ENCODE data around the gene FXYD1. TPM values are rescaled to one million over a fixed set of nuclear protein-coding genes. Genes with fewer than 3 reads are reported as not detected.

FXYD1 gene
- total and polyA plus RNA-seq, 2 of the 8 experiments (the other 6 are each of a cell fraction or from before 2014, with no cell fraction given) = 1.6 to 8.1 TPM

- no peak for TF ChIP-seq SIX5 (IDR thresholded peaks at IDR 0.05; ENCODE audit: low read depth, low read length)
- no peak for TF ChIP-seq TAF7 (optimal IDR thresholded peaks at IDR 0.05; ENCODE audit: borderline replicate concordance, low read depth, low read length)
- TF ChIP-seq RFX5 (IDR thresholded peaks at IDR 0.05; ENCODE audit: borderline replicate concordance, low read depth, low read length) = no peak
- TF ChIP-seq EP300 (IDR thresholded peaks at IDR 0.05; ENCODE audit: borderline replicate concordance in 1 of 2, low read depth in 2 of 2, low read length in 2 of 2) = no peak
- TF ChIP-seq POU5F1 (IDR thresholded peaks at IDR 0.05; ENCODE audit: low read depth, low read length) = no peak
These were observed 46.3 kb downstream of the FXYD1 start (continued) for GRCh38 chr19:35184884-35185283.

Small RNA genes within 50 kb of the gene (small RNA-seq; reads per million reads assigned to genes)
- not detected for gene AC020907.2 (ENCODE audit: insufficient read depth)

Other genes with a start within 250 kb of the FXYD1 start
- gene ZNF30, start 211.9 kb upstream of the FXYD1 start, total RNA-seq (2021; fragmentation: NEBNext Ultra II Directional; extraction: Animal tissue kit (Norgen Biotek cat#: 25700)) = 4.7 TPM in 2 replicates
- gene ZNF30, start 211.9 kb upstream of the FXYD1 start, polyA plus RNA-seq (2011; rRNA removed) = 1.1 and 2.0 TPM in 2 replicates
- 6.0 and 7.2 TPM in 2 replicates for gene ZNF792, start 174.6 kb upstream of the FXYD1 start, total RNA-seq (2021; fragmentation: NEBNext Ultra II Directional; extraction: Animal tissue kit (Norgen Biotek cat#: 25700))
- 1.9 and 2.5 TPM in 2 replicates for gene ZNF792, start 174.6 kb upstream of the FXYD1 start, polyA plus RNA-seq (2011; rRNA removed)
- gene GRAMD1A, start 138.5 kb upstream of the FXYD1 start, total RNA-seq (2021; fragmentation: NEBNext Ultra II Directional; extraction: Animal tissue kit (Norgen Biotek cat#: 25700)) = 152 and 154 TPM in 2 replicates
- gene GRAMD1A, start 138.5 kb upstream of the FXYD1 start, polyA plus RNA-seq (2011; rRNA removed) = 113 and 176 TPM in 2 replicates
- gene SCN1B, start 108.4 kb upstream of the FXYD1 start, total RNA-seq (2021; fragmentation: NEBNext Ultra II Directional; extraction: Animal tissue kit (Norgen Biotek cat#: 25700)) = 3.3 and 3.5 TPM in 2 replicates
- gene SCN1B, start 108.4 kb upstream of the FXYD1 start, polyA plus RNA-seq (2011; rRNA removed) = 3.1 and 4.1 TPM in 2 replicates
- 12.3 and 14.7 TPM in 2 replicates for gene HPN, start 97.1 kb upstream of the FXYD1 start, total RNA-seq (2021; fragmentation: NEBNext Ultra II Directional; extraction: Animal tissue kit (Norgen Biotek cat#: 25700))
- gene HPN, start 97.1 kb upstream of the FXYD1 start, polyA plus RNA-seq (2011; rRNA removed) = 33.7 and 49.9 TPM in 2 replicates
- 0.86 TPM in 1 of 2 replicates, not detected in the other for gene FXYD3, start 23.0 kb upstream of the FXYD1 start, total RNA-seq (2021; fragmentation: NEBNext Ultra II Directional; extraction: Animal tissue kit (Norgen Biotek cat#: 25700))
- 0.09 and 0.33 TPM in 2 replicates for gene FXYD3, start 23.0 kb upstream of the FXYD1 start, polyA plus RNA-seq (2011; rRNA removed)
- 2.0 and 2.9 TPM in 2 replicates for gene LGI4, start 3.8 kb upstream of the FXYD1 start, total RNA-seq (2021; fragmentation: NEBNext Ultra II Directional; extraction: Animal tissue kit (Norgen Biotek cat#: 25700))
- gene LGI4, start 3.8 kb upstream of the FXYD1 start, polyA plus RNA-seq (2011; rRNA removed) = 8.2 and 9.4 TPM in 2 replicates
- gene FXYD7, start 4.4 kb downstream of the FXYD1 start, total RNA-seq (2021; fragmentation: NEBNext Ultra II Directional; extraction: Animal tissue kit (Norgen Biotek cat#: 25700)) = 14.3 and 15.4 TPM in 2 replicates
- 12.1 and 17.5 TPM in 2 replicates for gene FXYD7, start 4.4 kb downstream of the FXYD1 start, polyA plus RNA-seq (2011; rRNA removed)
- 99.0 and 104 TPM in 2 replicates for gene FXYD5, start 15.9 kb downstream of the FXYD1 start, total RNA-seq (2021; fragmentation: NEBNext Ultra II Directional; extraction: Animal tissue kit (Norgen Biotek cat#: 25700))
- gene FXYD5, start 15.9 kb downstream of the FXYD1 start, polyA plus RNA-seq (2011; rRNA removed) = 167 and 191 TPM in 2 replicates
- not detected in 2 replicates for gene FAM187B, start 89.9 kb downstream of the FXYD1 start, total RNA-seq (2021; fragmentation: NEBNext Ultra II Directional; extraction: Animal tissue kit (Norgen Biotek cat#: 25700))
- 0.09 TPM in 1 of 2 replicates, not detected in the other for gene FAM187B, start 89.9 kb downstream of the FXYD1 start, polyA plus RNA-seq (2011; rRNA removed)
- 159 and 166 TPM in 2 replicates for gene LSR, start 110.2 kb downstream of the FXYD1 start, total RNA-seq (2021; fragmentation: NEBNext Ultra II Directional; extraction: Animal tissue kit (Norgen Biotek cat#: 25700))
- 186 and 296 TPM in 2 replicates for gene LSR, start 110.2 kb downstream of the FXYD1 start, polyA plus RNA-seq (2011; rRNA removed)
- gene USF2, start 130.1 kb downstream of the FXYD1 start, total RNA-seq (2021; fragmentation: NEBNext Ultra II Directional; extraction: Animal tissue kit (Norgen Biotek cat#: 25700)) = 109 and 113 TPM in 2 replicates
- gene USF2, start 130.1 kb downstream of the FXYD1 start, polyA plus RNA-seq (2011; rRNA removed) = 74.1 and 119 TPM in 2 replicates
- gene HAMP, start 143.7 kb downstream of the FXYD1 start, total RNA-seq (2021; fragmentation: NEBNext Ultra II Directional; extraction: Animal tissue kit (Norgen Biotek cat#: 25700)) = not detected in 2 replicates
- gene HAMP, start 143.7 kb downstream of the FXYD1 start, polyA plus RNA-seq (2011; rRNA removed) = 0.06 and 0.08 TPM in 2 replicates
- gene MAG, start 153.3 kb downstream of the FXYD1 start, total RNA-seq (2021; fragmentation: NEBNext Ultra II Directional; extraction: Animal tissue kit (Norgen Biotek cat#: 25700)) = 0.46 and 1.3 TPM in 2 replicates
- 0.20 and 0.72 TPM in 2 replicates for gene MAG, start 153.3 kb downstream of the FXYD1 start, polyA plus RNA-seq (2011; rRNA removed)
- 0.54 and 0.60 TPM in 2 replicates for gene CD22, start 190.4 kb downstream of the FXYD1 start, total RNA-seq (2021; fragmentation: NEBNext Ultra II Directional; extraction: Animal tissue kit (Norgen Biotek cat#: 25700))
- gene CD22, start 190.4 kb downstream of the FXYD1 start, polyA plus RNA-seq (2011; rRNA removed) = 0.06 and 0.42 TPM in 2 replicates
- gene FFAR1, start 209.1 kb downstream of the FXYD1 start, total RNA-seq (2021; fragmentation: NEBNext Ultra II Directional; extraction: Animal tissue kit (Norgen Biotek cat#: 25700)) = not detected in 2 replicates
- not detected in 2 replicates for gene FFAR1, start 209.1 kb downstream of the FXYD1 start, polyA plus RNA-seq (2011; rRNA removed)
- gene FFAR3, start 219.6 kb downstream of the FXYD1 start, total RNA-seq (2021; fragmentation: NEBNext Ultra II Directional; extraction: Animal tissue kit (Norgen Biotek cat#: 25700)) = not detected in 2 replicates
- 0.24 TPM in 1 of 2 replicates, not detected in the other for gene FFAR3, start 219.6 kb downstream of the FXYD1 start, polyA plus RNA-seq (2011; rRNA removed)
- gene GPR42, start 232.2 kb downstream of the FXYD1 start, total RNA-seq (2021; fragmentation: NEBNext Ultra II Directional; extraction: Animal tissue kit (Norgen Biotek cat#: 25700)) = not detected in 2 replicates
- gene GPR42, start 232.2 kb downstream of the FXYD1 start, polyA plus RNA-seq (2011; rRNA removed) = not detected in 2 replicates

All from H1 (cell line).